GM12865 (cell line): ENCODE measurements around the gene LTA.

Source experiments
- DNase-seq: peaks from one replicate; pipeline ENCODE4 v3.0.0; 2010; ENCODE audit warnings: low read depth
- H3K4me3 ChIP-seq: 2 replicates; pipeline ENCODE4 v1.5.1; 2011; ENCODE audit warnings: mild to moderate bottlenecking, low read depth, low read length, control low read depth
- TF ChIP-seq, protein P1 (sequence below): IDR thresholded peaks from 2 replicates; pipeline ENCODE4 v1.5.1; 2011; ENCODE audit warnings: low read length, control low read depth, low read depth, inconsistent platforms; ENCODE audit not compliant: insufficient read depth; ENCODE audit errors: missing control alignments

LTA gene

GRCh38 chr6:31577579-31577966 lies 5.5 kb downstream of the LTA start:
- TF ChIP-seq, protein P1, sequence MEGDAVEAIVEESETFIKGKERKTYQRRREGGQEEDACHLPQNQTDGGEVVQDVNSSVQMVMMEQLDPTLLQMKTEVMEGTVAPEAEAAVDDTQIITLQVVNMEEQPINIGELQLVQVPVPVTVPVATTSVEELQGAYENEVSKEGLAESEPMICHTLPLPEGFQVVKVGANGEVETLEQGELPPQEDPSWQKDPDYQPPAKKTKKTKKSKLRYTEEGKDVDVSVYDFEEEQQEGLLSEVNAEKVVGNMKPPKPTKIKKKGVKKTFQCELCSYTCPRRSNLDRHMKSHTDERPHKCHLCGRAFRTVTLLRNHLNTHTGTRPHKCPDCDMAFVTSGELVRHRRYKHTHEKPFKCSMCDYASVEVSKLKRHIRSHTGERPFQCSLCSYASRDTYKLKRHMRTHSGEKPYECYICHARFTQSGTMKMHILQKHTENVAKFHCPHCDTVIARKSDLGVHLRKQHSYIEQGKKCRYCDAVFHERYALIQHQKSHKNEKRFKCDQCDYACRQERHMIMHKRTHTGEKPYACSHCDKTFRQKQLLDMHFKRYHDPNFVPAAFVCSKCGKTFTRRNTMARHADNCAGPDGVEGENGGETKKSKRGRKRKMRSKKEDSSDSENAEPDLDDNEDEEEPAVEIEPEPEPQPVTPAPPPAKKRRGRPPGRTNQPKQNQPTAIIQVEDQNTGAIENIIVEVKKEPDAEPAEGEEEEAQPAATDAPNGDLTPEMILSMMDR, result no peak
- peak overlapping the region; percentile 73 for H3K4me3 ChIP-seq

GRCh38 chr6:31578184-31579118 lies 6.4 kb downstream of the LTA start:
- peak; percentile 24 for DNase-seq

More at GRCh38 chr6:31577579-31577966, 5.5 kb downstream of the LTA start:
- peak; percentile 15 for DNase-seq

GRCh38 chr6:31579119-31579505 lies 7.0 kb downstream of the LTA start:
- DNase-seq, result no peak
- H3K4me3 ChIP-seq, result peak overlapping the region; percentile 84
- TF ChIP-seq, protein P1, result no peak

More at GRCh38 chr6:31578184-31579118, 6.4 kb downstream of the LTA start:
- H3K4me3 ChIP-seq, result peak overlapping the region; percentile 84
- TF ChIP-seq, protein P1, result no peak

DNA sequence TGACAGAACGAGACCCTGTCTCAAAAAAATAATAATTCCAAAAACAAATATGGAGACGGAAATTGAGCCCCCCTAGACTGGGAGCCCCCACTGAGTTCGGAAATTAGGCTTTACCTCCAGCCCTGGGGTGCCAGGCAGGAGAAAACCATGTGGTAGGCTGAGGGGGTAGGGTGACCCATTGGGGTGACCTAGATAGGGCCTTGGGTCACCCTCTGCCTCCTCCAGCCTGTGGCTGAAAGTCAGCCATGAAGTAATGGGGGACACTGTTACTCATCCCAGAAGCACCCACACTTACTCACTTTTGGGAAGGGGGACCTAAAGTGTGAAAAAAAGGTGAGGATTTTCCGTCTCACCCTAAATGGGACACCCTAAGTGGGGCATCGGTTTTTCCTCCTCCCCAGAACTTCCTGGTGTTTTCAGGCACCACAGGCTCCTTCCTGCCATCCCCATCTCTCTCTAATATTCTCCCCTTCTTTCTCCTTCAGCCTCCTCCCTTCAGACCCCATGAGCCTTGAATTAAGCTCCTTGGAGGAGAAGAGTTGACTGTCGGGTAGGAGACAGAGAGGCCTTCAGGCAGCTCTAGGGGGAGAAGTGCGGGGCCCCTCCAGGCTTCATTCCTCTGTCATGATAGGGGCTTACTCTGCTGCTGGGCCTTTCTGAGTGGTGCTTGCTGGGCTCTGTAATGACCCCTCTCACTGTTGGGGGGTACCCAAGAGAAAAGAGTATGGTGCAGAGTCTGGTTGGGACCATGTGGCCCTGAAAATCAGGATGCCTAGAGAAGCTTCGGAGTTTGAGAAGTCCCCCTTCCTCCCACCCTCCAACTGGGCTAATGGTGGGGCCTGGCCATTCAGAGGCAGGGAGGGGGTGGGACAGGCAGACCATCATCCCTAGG lies 7.7 kb downstream of the LTA start:
- DNase-seq, result no peak
- H3K4me3 ChIP-seq, result peak overlapping the region; percentile 84
- TF ChIP-seq, protein P1, result no peak

DNA sequence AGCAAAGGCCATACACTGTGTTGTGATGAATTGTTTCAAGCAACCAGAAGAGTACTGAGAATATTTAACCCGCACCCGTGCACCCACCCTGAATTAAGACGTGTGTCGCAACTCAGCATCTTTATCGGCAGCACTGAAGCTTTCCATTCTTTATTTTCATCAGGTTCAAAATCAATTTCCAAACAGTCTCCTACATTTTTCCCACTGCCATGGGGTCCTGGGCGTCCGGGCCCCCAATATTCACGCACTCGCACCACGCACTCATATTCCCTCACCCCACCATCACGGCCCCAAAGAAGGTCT lies 8.3 kb downstream of the LTA start:
- peak overlapping the region; percentile 84 for H3K4me3 ChIP-seq
- DNase-seq, result no peak
- TF ChIP-seq, protein P1, result no peak

DNA sequence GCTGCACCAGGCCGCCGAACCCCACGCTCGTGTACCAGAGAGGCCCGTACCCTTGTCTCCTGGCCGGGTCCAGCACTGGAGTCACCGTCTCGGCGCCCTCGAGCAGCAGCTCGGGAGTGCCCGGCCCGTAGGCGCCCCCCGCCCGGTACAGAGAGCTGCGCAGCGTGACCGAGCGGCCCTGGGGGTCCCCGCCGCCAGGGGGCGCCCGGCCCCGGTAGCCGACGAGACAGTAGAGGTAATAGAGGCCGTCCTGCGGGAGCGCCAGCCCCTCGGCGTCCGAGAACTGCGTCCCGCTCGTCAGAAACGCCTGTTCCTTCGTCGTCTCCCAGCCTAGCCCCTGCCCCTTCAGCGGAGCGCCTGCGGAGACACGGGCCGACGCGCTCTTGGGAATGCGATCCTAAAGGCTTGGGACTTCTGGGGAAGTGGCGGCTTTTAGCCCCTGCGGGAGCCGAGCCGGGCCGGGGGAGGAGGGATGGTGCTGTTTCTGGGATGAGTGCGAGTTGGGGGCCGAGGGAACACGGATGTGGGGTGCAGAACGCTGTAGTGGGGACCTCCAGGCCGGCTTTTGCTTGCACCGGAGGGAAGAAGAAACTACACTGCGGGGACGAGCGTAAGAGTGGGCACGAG lies 8.8 kb downstream of the LTA start:
- peak; percentile 88 for DNase-seq
- TF ChIP-seq, protein P1, result peak; percentile 94

More for the DNA sequence above, 8.8 kb downstream of the LTA start:
- H3K4me3 ChIP-seq, result peak overlapping the region; percentile 84
